ENCODE data around the gene RDH14.

RDH14 gene

GRCh38 chr2:18588802-18589201 lies 28.3 kb upstream of the RDH14 start:
- Histone ChIP-seq H3K9me3 (ENCODE audit: insufficient read depth, low read length) (0 out of 2 replicates have a peak, but pooled peaks cover 3% of the 10 kb centered on the region), H3K36me3 (ENCODE audit: insufficient read depth, insufficient read length, low read length) (no peaks in the 10 kb centered on the region), H3K27me3 (ENCODE audit: insufficient read depth, insufficient read length) (no peaks in the 10 kb centered on the region), H3K4me1 (ENCODE audit: insufficient read depth, insufficient read length) (no peaks in the 10 kb centered on the region), H3K4me3 (ENCODE audit: insufficient read length, low read depth) (no peak overlapping the region), H3K9ac (ENCODE audit: insufficient read length, low read depth) (no peak overlapping the region)
- no peak for DNase-seq (ENCODE audit: low read depth, low spot score)
- TF ChIP-seq ZNF274 (IDR thresholded peaks at IDR 0.05; ENCODE audit: low read depth, low read length) (no peak), SUZ12 (IDR thresholded peaks at IDR 0.05; ENCODE audit: extremely low read depth, insufficient read depth, insufficient read length) (no peak), YY1 (IDR thresholded peaks at IDR 0.05; ENCODE audit: insufficient read depth, insufficient read length) (no peak)

DNA sequence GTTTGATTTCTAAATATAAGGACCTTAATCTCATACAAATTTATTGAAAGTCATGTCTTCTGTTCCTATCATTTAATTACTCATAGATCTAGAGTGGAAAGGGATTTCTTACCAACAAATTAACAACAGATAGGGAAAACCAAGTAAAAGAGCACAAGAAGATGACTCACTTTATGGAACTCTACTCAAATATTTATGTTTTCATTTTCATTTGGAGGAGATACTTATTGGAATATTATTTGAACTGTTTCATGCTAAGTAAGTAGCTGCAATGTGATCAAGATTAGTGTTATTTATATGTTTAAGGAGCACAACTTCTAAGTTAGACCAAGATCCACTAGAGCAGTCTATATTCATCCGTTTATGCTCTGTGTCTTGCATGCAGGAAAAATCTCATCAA lies 27.6 kb upstream of the RDH14 start:
- no peak for TF ChIP-seq YY1 (IDR thresholded peaks at IDR 0.05; ENCODE audit: insufficient read depth, insufficient read length)
- no peak for TF ChIP-seq ZNF274 (IDR thresholded peaks at IDR 0.05; ENCODE audit: low read depth, low read length)
- TF ChIP-seq SUZ12 (IDR thresholded peaks at IDR 0.05; ENCODE audit: extremely low read depth, insufficient read depth, insufficient read length): no peak
- 0 out of 2 replicates have a peak, but pooled peaks cover 3% of the 10 kb centered on the region for H3K9me3 ChIP-seq (ENCODE audit: insufficient read depth, low read length)
- no peaks in the 10 kb centered on the region for H3K4me1 ChIP-seq (ENCODE audit: insufficient read depth, insufficient read length)
- no peak overlapping the region for H3K4me3 ChIP-seq (ENCODE audit: insufficient read length, low read depth)
- no peak overlapping the region for H3K9ac ChIP-seq (ENCODE audit: insufficient read length, low read depth)
- no peak for DNase-seq (ENCODE audit: low read depth, low spot score)
- H3K27me3 ChIP-seq (ENCODE audit: insufficient read depth, insufficient read length): no peaks in the 10 kb centered on the region
- H3K36me3 ChIP-seq (ENCODE audit: insufficient read depth, insufficient read length, low read length): no peaks in the 10 kb centered on the region

- no peaks in the 10 kb centered on the region for H3K9me3 ChIP-seq (ENCODE audit: insufficient read depth, low read length)
- no peaks in the 10 kb centered on the region for H3K27me3 ChIP-seq (ENCODE audit: insufficient read depth, insufficient read length)
- H3K9ac ChIP-seq (ENCODE audit: insufficient read length, low read depth): no peak overlapping the region
- no peak for DNase-seq (ENCODE audit: low read depth, low spot score)
- H3K4me3 ChIP-seq (ENCODE audit: insufficient read length, low read depth): no peak overlapping the region
- H3K4me1 ChIP-seq (ENCODE audit: insufficient read depth, insufficient read length): no peaks in the 10 kb centered on the region
- no peaks in the 10 kb centered on the region for H3K36me3 ChIP-seq (ENCODE audit: insufficient read depth, insufficient read length, low read length)
- TF ChIP-seq SUZ12 (IDR thresholded peaks at IDR 0.05; ENCODE audit: extremely low read depth, insufficient read depth, insufficient read length) (no peak), YY1 (IDR thresholded peaks at IDR 0.05; ENCODE audit: insufficient read depth, insufficient read length) (no peak), ZNF274 (IDR thresholded peaks at IDR 0.05; ENCODE audit: low read depth, low read length) (no peak)
These were observed 25.1 kb upstream of the RDH14 start for GRCh38 chr2:18585526-18585925.

DNA sequence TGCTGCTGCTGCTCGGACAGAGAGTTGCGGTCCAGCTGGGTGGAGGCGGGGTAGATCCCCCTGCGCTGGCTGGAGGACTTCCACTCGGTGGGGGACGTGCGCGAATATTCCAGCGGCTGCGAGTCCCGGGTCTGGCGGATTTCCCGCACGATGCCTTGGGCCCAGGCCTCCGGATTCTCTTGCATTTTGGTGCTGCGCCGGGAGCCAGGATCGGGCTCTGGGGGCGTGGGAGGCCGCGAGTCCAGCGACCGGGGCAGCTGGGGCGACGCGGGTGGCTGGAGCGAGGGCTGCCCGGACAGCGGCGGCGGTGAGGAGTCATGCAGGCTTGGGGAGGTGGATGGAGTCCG lies 24.1 kb upstream of the RDH14 start:
- no peak overlapping the region for H3K4me3 ChIP-seq (ENCODE audit: insufficient read length, low read depth)
- no peak overlapping the region for H3K9ac ChIP-seq (ENCODE audit: insufficient read length, low read depth)
- TF ChIP-seq ZNF274 (IDR thresholded peaks at IDR 0.05; ENCODE audit: low read depth, low read length): no peak
- TF ChIP-seq SUZ12 (IDR thresholded peaks at IDR 0.05; ENCODE audit: extremely low read depth, insufficient read depth, insufficient read length): no peak
- TF ChIP-seq YY1 (IDR thresholded peaks at IDR 0.05; ENCODE audit: insufficient read depth, insufficient read length): no peak
- no peaks in the 10 kb centered on the region for H3K36me3 ChIP-seq (ENCODE audit: insufficient read depth, insufficient read length, low read length)
- no peaks in the 10 kb centered on the region for H3K9me3 ChIP-seq (ENCODE audit: insufficient read depth, low read length)
- H3K4me1 ChIP-seq (ENCODE audit: insufficient read depth, insufficient read length): no peaks in the 10 kb centered on the region
- H3K27me3 ChIP-seq (ENCODE audit: insufficient read depth, insufficient read length): no peaks in the 10 kb centered on the region
- DNase-seq (ENCODE audit: low read depth, low spot score): no peak

GRCh38 chr2:18583905-18584607 lies 23.6 kb upstream of the RDH14 start:
- H3K9ac ChIP-seq (ENCODE audit: insufficient read length, low read depth): no peak overlapping the region
- no peaks in the 10 kb centered on the region for H3K27me3 ChIP-seq (ENCODE audit: insufficient read depth, insufficient read length)
- no peaks in the 10 kb centered on the region for H3K4me1 ChIP-seq (ENCODE audit: insufficient read depth, insufficient read length)
- H3K4me3 ChIP-seq (ENCODE audit: insufficient read length, low read depth): no peak overlapping the region
- DNase-seq (ENCODE audit: low read depth, low spot score): no peak
- H3K36me3 ChIP-seq (ENCODE audit: insufficient read depth, insufficient read length, low read length): no peaks in the 10 kb centered on the region
- H3K9me3 ChIP-seq (ENCODE audit: insufficient read depth, low read length): no peaks in the 10 kb centered on the region
- TF ChIP-seq YY1 (IDR thresholded peaks at IDR 0.05; ENCODE audit: insufficient read depth, insufficient read length) (no peak), ZNF274 (IDR thresholded peaks at IDR 0.05; ENCODE audit: low read depth, low read length) (no peak)

DNA sequence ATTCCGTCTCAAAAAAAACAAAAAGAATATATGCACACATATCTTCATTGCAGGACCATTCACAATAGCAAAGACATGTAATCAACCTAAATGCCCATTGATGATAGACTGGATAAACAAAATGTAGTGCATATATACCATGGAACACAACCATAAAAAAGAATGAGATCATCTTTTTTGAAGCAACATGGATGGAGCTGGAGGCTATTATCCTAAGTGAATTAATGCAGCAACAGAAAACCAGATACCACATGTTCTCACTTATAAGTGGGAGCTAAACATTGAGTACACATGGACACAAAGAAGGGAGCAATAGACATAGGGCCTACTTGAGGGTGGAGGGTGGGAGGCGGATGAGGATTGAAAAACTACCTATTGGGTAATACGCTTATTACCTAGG lies 20.2 kb upstream of the RDH14 start:
- no peaks in the 10 kb centered on the region for H3K9me3 ChIP-seq (ENCODE audit: insufficient read depth, low read length)
- no peaks in the 10 kb centered on the region for H3K27me3 ChIP-seq (ENCODE audit: insufficient read depth, insufficient read length)
- no peak for TF ChIP-seq ZNF274 (IDR thresholded peaks at IDR 0.05; ENCODE audit: low read depth, low read length)
- no peak for TF ChIP-seq SUZ12 (IDR thresholded peaks at IDR 0.05; ENCODE audit: extremely low read depth, insufficient read depth, insufficient read length)
- TF ChIP-seq YY1 (IDR thresholded peaks at IDR 0.05; ENCODE audit: insufficient read depth, insufficient read length): no peak
- DNase-seq (ENCODE audit: low read depth, low spot score): no peak
- H3K36me3 ChIP-seq (ENCODE audit: insufficient read depth, insufficient read length, low read length): no peaks in the 10 kb centered on the region
- no peaks in the 10 kb centered on the region for H3K4me1 ChIP-seq (ENCODE audit: insufficient read depth, insufficient read length)
- no peak overlapping the region for H3K9ac ChIP-seq (ENCODE audit: insufficient read length, low read depth)
- H3K4me3 ChIP-seq (ENCODE audit: insufficient read length, low read depth): no peak overlapping the region

DNA sequence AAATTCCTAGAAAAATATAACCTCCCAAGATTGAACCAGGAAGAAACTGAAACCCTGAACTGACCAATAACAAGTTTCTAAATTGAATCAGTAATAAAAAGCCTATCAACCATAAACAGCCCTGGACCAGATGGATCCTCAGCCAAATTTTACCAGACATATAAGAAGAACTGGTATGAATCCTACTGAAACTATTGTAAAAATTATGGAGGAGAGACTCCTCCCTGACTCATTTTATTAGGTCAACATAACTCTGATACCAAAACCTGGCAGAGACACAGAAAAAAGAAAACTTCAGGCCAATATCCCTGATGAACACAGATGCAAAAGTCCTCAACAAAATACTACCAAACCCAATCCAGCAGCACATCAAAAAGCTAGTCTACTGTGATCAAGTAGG lies 17.6 kb upstream of the RDH14 start:
- Histone ChIP-seq H3K9ac (ENCODE audit: insufficient read length, low read depth) (no peak overlapping the region), H3K27me3 (ENCODE audit: insufficient read depth, insufficient read length) (no peaks in the 10 kb centered on the region), H3K4me1 (ENCODE audit: insufficient read depth, insufficient read length) (no peaks in the 10 kb centered on the region), H3K9me3 (ENCODE audit: insufficient read depth, low read length) (no peaks in the 10 kb centered on the region), H3K36me3 (ENCODE audit: insufficient read depth, insufficient read length, low read length) (no peaks in the 10 kb centered on the region), H3K4me3 (ENCODE audit: insufficient read length, low read depth) (no peak overlapping the region)
- TF ChIP-seq ZNF274 (IDR thresholded peaks at IDR 0.05; ENCODE audit: low read depth, low read length) (no peak), SUZ12 (IDR thresholded peaks at IDR 0.05; ENCODE audit: extremely low read depth, insufficient read depth, insufficient read length) (no peak), YY1 (IDR thresholded peaks at IDR 0.05; ENCODE audit: insufficient read depth, insufficient read length) (no peak)
- DNase-seq (ENCODE audit: low read depth, low spot score): no peak
